Activated CD4-positive, alpha-beta T cell treated with anti-CD3 and anti-CD28 coated beads, Interleukin-2, Interleukin-4, amounts not matched to agents 100 ng/mL and 50 ng/mL, durations not matched to agents 16 hours and 8 hours (primary cell): ENCODE data around the gene IRS1.

Experiments
- DNase-seq: peaks from one replicate; pipeline ENCODE4 v3.0.0-alpha.2; 2020; ENCODE audit warnings: low spot score

Gene IRS1

GRCh38 chr2:226690461-226691024 lies 109.1 kb downstream of the IRS1 start:
- DNase-seq = no peak

- DNase-seq = no peak
Observed at GRCh38 chr2:226687641-226688253, 111.9 kb downstream of the IRS1 start.

- DNase-seq = no peak
Observed at GRCh38 chr2:226684563-226684959, 115.1 kb downstream of the IRS1 start.

GRCh38 chr2:226683944-226684562 lies 115.6 kb downstream of the IRS1 start:
- no peak for DNase-seq

GRCh38 chr2:226683196-226683595 lies 116.4 kb downstream of the IRS1 start:
- no peak for DNase-seq
